DOHH2 (cell line): ENCODE measurements around the gene ATP13A1.

Experiments
- H3F3A ChIP-seq: fragments of 200-600 bp; sonication (generic), shearing (Covaris generic); 2 replicates; pipeline ENCODE4 v1.6.0; 2016; ENCODE audit warnings: antibody characterized with exemption, mild to moderate bottlenecking; ENCODE audit not compliant: control insufficient read depth, insufficient read depth
- H3K27ac ChIP-seq: fragments of 200-600 bp; sonication (generic); 2 replicates; pipeline ENCODE4 v1.5.1; 2014; ENCODE audit warnings: low read depth, mild to moderate bottlenecking, low read length, moderate library complexity
- H3K27me3 ChIP-seq: fragments of 200-600 bp; sonication (generic); 2 replicates; pipeline ENCODE4 v1.6.1; 2014; ENCODE audit warnings: mild to moderate bottlenecking, low read length, mixed read lengths; ENCODE audit not compliant: control insufficient read depth
- H3K36me3 ChIP-seq: fragments of 200-600 bp; sonication (generic); 2 replicates; pipeline ENCODE4 v1.6.1; 2014; ENCODE audit warnings: mild to moderate bottlenecking, low read length, moderate library complexity, mixed read lengths; ENCODE audit not compliant: control insufficient read depth
- H3K4me1 ChIP-seq: fragments of 200-600 bp; sonication (generic); 2 replicates; pipeline ENCODE4 v1.6.1; 2014; ENCODE audit warnings: mild to moderate bottlenecking, low read length, mixed read lengths; ENCODE audit not compliant: control insufficient read depth
- H3K4me2 ChIP-seq: fragments of 200-600 bp; sonication (generic); 2 replicates; pipeline ENCODE4 v1.6.0; 2014; ENCODE audit warnings: mild to moderate bottlenecking, low read length, moderate library complexity
- H3K4me3 ChIP-seq: fragments of 200-600 bp; sonication (generic); 2 replicates; pipeline ENCODE4 v1.5.1; 2014; ENCODE audit warnings: mild to moderate bottlenecking, low read length, mixed read lengths
- H3K79me2 ChIP-seq: fragments of 200-600 bp; sonication (generic); 2 replicates; pipeline ENCODE4 v1.6.1; 2014; ENCODE audit warnings: mild to moderate bottlenecking, low read length, mixed read lengths; ENCODE audit not compliant: control insufficient read depth
- H3K9me2 ChIP-seq: fragments of 200-600 bp; sonication (generic); replicated peaks from 2 replicates; pipeline ENCODE4 v1.6.1; 2014; ENCODE audit warnings: mild to moderate bottlenecking, low read length, mixed read lengths; ENCODE audit not compliant: control insufficient read depth
- H3K9me3 ChIP-seq: fragments of 200-600 bp; sonication (generic); 2 replicates; pipeline ENCODE4 v1.6.1; 2014; ENCODE audit warnings: antibody characterized with exemption, low read length, mixed read lengths; ENCODE audit not compliant: control insufficient read depth, insufficient read depth
- H4K20me1 ChIP-seq: fragments of 200-600 bp; sonication (generic); 2 replicates; pipeline ENCODE4 v1.6.0; 2014; ENCODE audit warnings: low read depth, mild to moderate bottlenecking, antibody characterized with exemption, low read length, moderate library complexity; ENCODE audit not compliant: control insufficient read depth, insufficient read depth
- CTCF ChIP-seq: fragments of 200-600 bp; sonication (generic); IDR thresholded peaks from one replicate; pipeline ENCODE4 v1.5.1; 2014; ENCODE audit warnings: antibody characterized with exemption, mild to moderate bottlenecking, low read depth, low read length; ENCODE audit not compliant: poor library complexity, severe bottlenecking
- EZH2phosphoT487 ChIP-seq: fragments of 200-600 bp; sonication (generic); IDR thresholded peaks from 2 replicates; pipeline ENCODE4 v1.6.1; 2017; ENCODE audit warnings: borderline replicate concordance, mild to moderate bottlenecking, antibody characterized with exemption, low read length, moderate library complexity, mixed read lengths

The ATP13A1 gene

DNA sequence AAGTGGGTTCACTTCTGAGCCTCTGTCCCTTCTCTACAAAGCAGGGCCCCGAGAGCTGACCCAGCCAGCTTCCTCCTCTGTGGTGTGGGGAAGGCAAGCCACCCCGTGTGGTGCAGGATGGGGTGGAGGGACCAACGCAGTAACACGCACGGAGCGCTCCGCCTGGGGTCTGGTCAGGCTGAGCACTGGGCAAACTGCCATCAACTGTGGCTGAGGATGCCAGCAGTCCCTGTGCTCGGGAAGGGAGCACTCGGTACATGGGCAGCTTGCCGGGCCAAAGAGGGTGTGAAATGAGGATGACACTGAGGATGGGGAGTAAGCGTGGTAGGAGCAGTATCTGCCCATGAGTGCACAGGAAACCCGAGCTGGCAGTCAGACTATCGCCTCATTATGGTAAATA, 12.4 kb downstream of the ATP13A1 start:
- no peaks in the 10 kb centered on the region for H3K4me1 ChIP-seq
- no peak overlapping the region for H3K27ac ChIP-seq
- no peaks in the 10 kb centered on the region for H3K27me3 ChIP-seq
- no peaks in the 10 kb centered on the region for H4K20me1 ChIP-seq
- H3K79me2 ChIP-seq = no peaks in the 10 kb centered on the region
- H3K4me3 ChIP-seq = no peak overlapping the region
- no peaks in the 10 kb centered on the region for H3K9me3 ChIP-seq
- peaks cover 92% of the 10 kb centered on the region for H3K36me3 ChIP-seq
- no peak overlapping the region for H3K4me2 ChIP-seq
- TF ChIP-seq CTCF = no peak
- TF ChIP-seq EZH2phosphoT487 = no peak
- H3F3A ChIP-seq = no peaks in the 10 kb centered on the region
- no peaks in the 10 kb centered on the region for H3K9me2 ChIP-seq

- H3K27ac ChIP-seq = no peak overlapping the region
- H3K4me2 ChIP-seq = no peak overlapping the region
- peaks cover 90% of the 10 kb centered on the region for H3K36me3 ChIP-seq
These were observed 13.1 kb downstream of the ATP13A1 start for GRCh38 chr19:19650331-19650730.

GRCh38 chr19:19649580-19649995, 13.9 kb downstream of the ATP13A1 start:
- H3K27ac ChIP-seq = no peak overlapping the region
- H3F3A ChIP-seq = peaks cover 4% of the 10 kb centered on the region; the same call in 1 of the 2 replicates
- H3K79me2 ChIP-seq = no peaks in the 10 kb centered on the region
- peaks cover 90% of the 10 kb centered on the region for H3K36me3 ChIP-seq
- peaks cover 3% of the 10 kb centered on the region; the same call in 1 of the 2 replicates for H3K4me1 ChIP-seq
- no peaks in the 10 kb centered on the region for H4K20me1 ChIP-seq
- no peak overlapping the region for H3K4me2 ChIP-seq
- H3K4me3 ChIP-seq = no peak overlapping the region
- no peaks in the 10 kb centered on the region for H3K27me3 ChIP-seq
- TF ChIP-seq CTCF = no peak
- TF ChIP-seq EZH2phosphoT487 = no peak
- H3K9me2 ChIP-seq = no peaks in the 10 kb centered on the region
- no peaks in the 10 kb centered on the region for H3K9me3 ChIP-seq

More at GRCh38 chr19:19650331-19650730, 13.1 kb downstream of the ATP13A1 start:
- TF ChIP-seq CTCF (no peak), EZH2phosphoT487 (no peak)
- H3K4me3 ChIP-seq = no peak overlapping the region
- H3K4me1 ChIP-seq = no peaks in the 10 kb centered on the region
- H3K9me2 ChIP-seq = no peaks in the 10 kb centered on the region
- no peaks in the 10 kb centered on the region for H3F3A ChIP-seq
- no peaks in the 10 kb centered on the region for H3K27me3 ChIP-seq
- H4K20me1 ChIP-seq = no peaks in the 10 kb centered on the region
- no peaks in the 10 kb centered on the region for H3K79me2 ChIP-seq
- no peaks in the 10 kb centered on the region for H3K9me3 ChIP-seq
